Measurements from ENCODE around the gene ADAMTS16. TPM values are rescaled to one million over a fixed set of nuclear protein-coding genes. Genes with fewer than 3 reads are reported as not detected.

The ADAMTS16 gene
- total and polyA plus RNA-seq, 4 donors = 5.0 to 12.3 (median 6.5) TPM

- Histone ChIP-seq H3K4me3 (ENCODE audit: low read depth, low read length) (no peak overlapping the region), H3K9me3 (ENCODE audit: control insufficient read depth, insufficient read depth, low read length) (no peaks in the 10 kb centered on the region), H3K27ac (ENCODE audit: low read depth, low read length) (no peak overlapping the region), H3K36me3 (ENCODE audit: control insufficient read depth, insufficient read depth, low read length) (no peaks in the 10 kb centered on the region), H3K27me3 (ENCODE audit: control insufficient read depth, insufficient read depth, low read length) (peaks cover 2% of the 10 kb centered on the region), H3K4me1 (ENCODE audit: control insufficient read depth, insufficient read depth, low read length) (peaks cover 13% of the 10 kb centered on the region)
- WGBS (ENCODE audit: insufficient coverage) = 93% methylated on average over 3 of the region's 4 CpGs
- no peak for DNase-seq (ENCODE audit: low read depth in 4 of 6, low spot score in 6 of 6)
These were observed 229.0 kb downstream of the ADAMTS16 start for GRCh38 chr5:5369051-5369605.

Small RNA genes lying within 50 kb of the gene (small RNA-seq; reads per million reads assigned to genes)
- gene RN7SKP73 (ENCODE audit: low replicate concordance) = not detected

Data from spinal cord (tissue), 10 donors.